ENCODE results near the gene PRKAG2. TPM values are rescaled to one million over a fixed set of nuclear protein-coding genes. Genes with fewer than 3 reads are reported as not detected.

Gene PRKAG2
- total and polyA plus RNA-seq, 2 experiments from 2014 or later = 17.0 to 19.5 TPM

DNA sequence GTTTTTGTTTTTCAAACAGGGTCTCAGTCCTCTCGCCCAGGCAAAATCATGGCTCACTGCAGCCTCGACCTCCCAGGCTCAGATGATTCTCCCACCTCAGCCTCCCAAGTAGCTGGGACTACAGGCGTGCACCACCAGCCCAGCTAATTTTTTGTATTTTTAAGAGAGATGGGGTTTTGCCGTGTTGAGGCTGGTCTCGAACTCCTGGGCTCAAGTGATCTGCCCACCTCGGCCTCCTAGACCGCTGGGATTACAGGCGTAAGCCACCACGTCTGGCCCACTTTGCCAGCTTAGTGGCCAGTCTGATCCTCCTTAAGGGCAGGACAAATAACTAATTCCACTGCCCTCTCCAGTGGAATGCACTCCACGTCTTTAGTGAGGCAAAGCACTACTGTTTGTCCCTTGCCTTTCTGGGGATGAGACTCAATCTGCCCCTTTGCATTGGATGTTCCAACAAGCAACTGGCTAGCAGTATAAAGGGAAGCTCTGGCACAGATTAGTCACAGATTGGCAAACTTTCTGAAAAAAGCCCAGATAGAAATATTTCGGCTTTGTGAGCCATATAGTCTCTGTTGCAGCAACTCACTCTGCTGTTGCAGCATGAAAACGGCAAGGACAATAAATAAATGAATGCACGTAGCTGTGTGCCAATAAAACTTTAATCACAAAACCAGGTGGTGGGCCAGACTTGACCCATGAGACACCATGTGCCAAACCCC is 213.4 kb downstream of the PRKAG2 start:
- Histone ChIP-seq H3K27me3 (replicated peaks; ENCODE audit: insufficient read depth) (no peaks in the 10 kb centered on the region), H3K4me3 (no peak overlapping the region), H3K79me2 (ENCODE audit: insufficient read depth) (no peaks in the 10 kb centered on the region), H3F3A (ENCODE audit: insufficient read depth) (peaks cover 48% of the 10 kb centered on the region), H3K9ac (no peak overlapping the region), H3K36me3 (ENCODE audit: low read depth) (no peaks in the 10 kb centered on the region), H3K9me3 (ENCODE audit: low read depth) (no peaks in the 10 kb centered on the region), H3K27ac (no peak overlapping the region; the same call in 1 of the 2 replicates), H3K4me1 (ENCODE audit: insufficient read depth) (peaks cover 42% of the 10 kb centered on the region), H3K4me2 (ENCODE audit: unreplicated experiment) (no peak overlapping the region), H3K9me2 (ENCODE audit: insufficient read depth) (no peaks in the 10 kb centered on the region), H2AFZ (no peak overlapping the region), H4K20me1 (ENCODE audit: insufficient read depth) (no peaks in the 10 kb centered on the region)
- peak; percentile 75 for DNase-seq
- TF ChIP-seq EZH2 (IDR thresholded peaks at IDR 0.05; ENCODE audit: insufficient read depth, poor library complexity, severe bottlenecking) (no peak), EZH2phosphoT487 (IDR thresholded peaks at IDR 0.05; ENCODE audit: insufficient read depth, low read depth) (no peak)
- in situ Hi-C loops (cut with MboI) = no loop called here
- 75% methylated on average over 13 of the region's 13 CpGs for WGBS, 2 experiments (ENCODE audit: low coverage in 1 of 2, low lambda C conversion rate in 2 of 2, missing lambda C conversion rate in 2 of 2)

DNA sequence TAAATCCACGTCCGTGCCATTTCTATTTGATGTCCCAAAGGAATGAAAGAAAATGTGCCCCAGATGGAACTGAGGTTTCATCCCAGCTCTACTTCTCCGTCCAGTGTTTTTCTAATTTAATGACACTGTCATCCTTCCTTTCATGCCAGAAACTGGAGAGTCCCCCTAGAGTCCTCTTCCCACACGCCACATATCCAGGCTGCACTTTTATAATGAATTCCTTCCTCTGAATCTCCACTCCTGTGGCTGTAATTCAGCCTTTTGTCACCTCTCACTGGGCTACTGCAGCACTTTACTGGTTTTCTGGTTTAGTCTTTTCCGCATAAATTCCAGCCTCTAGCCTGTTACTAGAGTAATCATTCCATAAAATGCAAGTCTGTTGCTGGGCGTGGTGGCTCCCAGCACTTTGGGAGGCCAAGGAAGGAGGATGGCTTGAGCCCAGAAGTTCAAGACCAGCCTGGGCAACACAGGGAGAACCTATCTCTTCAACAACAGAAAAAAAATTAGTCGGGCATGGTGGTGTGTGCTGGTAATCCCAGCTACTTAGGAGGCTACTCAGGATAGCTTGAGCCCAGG is 214.6 kb downstream of the PRKAG2 start:
- H4K20me1 ChIP-seq (ENCODE audit: insufficient read depth) = no peaks in the 10 kb centered on the region
- H3K36me3 ChIP-seq (ENCODE audit: low read depth) = no peaks in the 10 kb centered on the region
- no peak overlapping the region for H3K4me3 ChIP-seq
- no peak for DNase-seq
- H3K27ac ChIP-seq = no peak overlapping the region
- no peak overlapping the region for H3K4me2 ChIP-seq (ENCODE audit: unreplicated experiment)
- TF ChIP-seq EZH2phosphoT487 (IDR thresholded peaks at IDR 0.05; ENCODE audit: insufficient read depth, low read depth) = no peak
- H3K79me2 ChIP-seq (ENCODE audit: insufficient read depth) = no peaks in the 10 kb centered on the region
- peaks cover 50% of the 10 kb centered on the region for H3F3A ChIP-seq (ENCODE audit: insufficient read depth)
- no peaks in the 10 kb centered on the region for H3K27me3 ChIP-seq (replicated peaks; ENCODE audit: insufficient read depth)
- no peak overlapping the region for H2AFZ ChIP-seq
- no peaks in the 10 kb centered on the region for H3K9me3 ChIP-seq (ENCODE audit: low read depth)
- no peak overlapping the region for H3K9ac ChIP-seq
- WGBS, 2 experiments (ENCODE audit: low coverage in 1 of 2, low lambda C conversion rate in 2 of 2, missing lambda C conversion rate in 2 of 2) = 47 to 49% methylated on average over 7 of the region's 7 CpGs
- H3K4me1 ChIP-seq (ENCODE audit: insufficient read depth) = peaks cover 44% of the 10 kb centered on the region
- in situ Hi-C loops (cut with MboI) = no loop called here
- H3K9me2 ChIP-seq (ENCODE audit: insufficient read depth) = no peaks in the 10 kb centered on the region

DNA sequence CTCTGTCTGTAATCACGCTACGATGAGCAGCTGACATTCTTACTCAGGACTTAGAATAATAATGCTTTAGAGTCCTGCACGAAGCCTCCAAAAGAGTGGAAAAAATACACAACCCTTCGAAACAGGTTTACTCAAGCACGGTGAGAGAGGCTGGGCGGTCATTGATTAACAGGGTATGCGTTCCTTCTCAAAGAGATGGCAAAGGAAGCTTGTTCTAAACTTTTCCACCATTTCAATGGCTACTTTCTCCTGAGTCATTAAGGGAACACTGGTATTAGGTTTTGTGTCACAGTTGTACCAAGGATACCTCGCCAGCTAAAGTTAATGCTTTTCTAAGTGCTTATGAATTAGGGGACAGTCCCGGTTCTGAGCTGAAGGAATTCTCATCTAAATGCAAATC is 215.3 kb downstream of the PRKAG2 start:
- in situ Hi-C loops (cut with MboI) = no loop called here
- Histone ChIP-seq H3K9me3 (ENCODE audit: low read depth) (no peaks in the 10 kb centered on the region), H3F3A (ENCODE audit: insufficient read depth) (peaks cover 50% of the 10 kb centered on the region), H2AFZ (no peak overlapping the region), H3K27ac (peak overlapping the region; percentile 80; the same call in 1 of the 2 replicates), H3K79me2 (ENCODE audit: insufficient read depth) (no peaks in the 10 kb centered on the region), H4K20me1 (ENCODE audit: insufficient read depth) (no peaks in the 10 kb centered on the region), H3K36me3 (ENCODE audit: low read depth) (no peaks in the 10 kb centered on the region), H3K4me1 (ENCODE audit: insufficient read depth) (peaks cover 44% of the 10 kb centered on the region), H3K27me3 (replicated peaks; ENCODE audit: insufficient read depth) (no peaks in the 10 kb centered on the region), H3K4me3 (no peak overlapping the region), H3K9ac (no peak overlapping the region), H3K4me2 (ENCODE audit: unreplicated experiment) (no peak overlapping the region), H3K9me2 (ENCODE audit: insufficient read depth) (no peaks in the 10 kb centered on the region)
- no peak for DNase-seq
- TF ChIP-seq EZH2 (IDR thresholded peaks at IDR 0.05; ENCODE audit: insufficient read depth, poor library complexity, severe bottlenecking) = no peak
- TF ChIP-seq EZH2phosphoT487 (IDR thresholded peaks at IDR 0.05; ENCODE audit: insufficient read depth, low read depth) = no peak
- WGBS, 2 experiments (ENCODE audit: low coverage in 1 of 2, low lambda C conversion rate in 2 of 2, missing lambda C conversion rate in 2 of 2) = 96 to 98% methylated on average over 9 of the region's 9 CpGs

DNA sequence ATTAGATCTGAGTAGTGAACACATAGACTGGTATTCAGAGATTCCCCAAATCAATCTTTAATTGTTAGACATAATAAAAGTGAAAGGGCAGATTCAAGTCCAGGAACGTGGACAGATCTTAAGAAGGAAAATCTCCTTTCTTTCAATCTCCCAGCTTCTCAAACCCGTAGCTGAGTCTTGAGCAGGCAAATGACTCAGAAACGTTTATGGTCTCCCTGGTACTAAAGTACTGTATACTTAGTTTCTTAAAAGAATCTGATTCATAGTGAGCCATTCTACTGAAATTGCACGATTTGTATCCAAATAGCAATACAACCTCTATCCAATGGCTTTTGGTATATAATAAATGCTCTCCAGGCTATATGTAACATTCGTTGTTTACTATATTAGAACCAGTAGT is 216.8 kb downstream of the PRKAG2 start:
- H3K4me2 ChIP-seq (ENCODE audit: unreplicated experiment) = peak overlapping the region; percentile 60
- H3K9me2 ChIP-seq (ENCODE audit: insufficient read depth) = no peaks in the 10 kb centered on the region
- H3K79me2 ChIP-seq (ENCODE audit: insufficient read depth) = no peaks in the 10 kb centered on the region
- peak overlapping the region; percentile 80 for H3K27ac ChIP-seq
- H3K27me3 ChIP-seq (replicated peaks; ENCODE audit: insufficient read depth) = no peaks in the 10 kb centered on the region
- H3K9ac ChIP-seq = peak overlapping the region; percentile 28
- H3K4me3 ChIP-seq = no peak overlapping the region
- in situ Hi-C loops (cut with MboI) = no loop called here
- H2AFZ ChIP-seq = no peak overlapping the region
- peaks cover 42% of the 10 kb centered on the region for H3F3A ChIP-seq (ENCODE audit: insufficient read depth)
- WGBS, 2 experiments (ENCODE audit: low coverage in 1 of 2, low lambda C conversion rate in 2 of 2, missing lambda C conversion rate in 2 of 2) = 56 to 62% methylated on average over 5 of the region's 5 CpGs
- no peaks in the 10 kb centered on the region for H3K9me3 ChIP-seq (ENCODE audit: low read depth)
- peak; percentile 70 for DNase-seq
- no peak for TF ChIP-seq EZH2phosphoT487 (IDR thresholded peaks at IDR 0.05; ENCODE audit: insufficient read depth, low read depth)
- TF ChIP-seq EZH2 (IDR thresholded peaks at IDR 0.05; ENCODE audit: insufficient read depth, poor library complexity, severe bottlenecking) = no peak
- peaks cover 34% of the 10 kb centered on the region for H3K4me1 ChIP-seq (ENCODE audit: insufficient read depth)
- no peaks in the 10 kb centered on the region for H4K20me1 ChIP-seq (ENCODE audit: insufficient read depth)
- no peaks in the 10 kb centered on the region for H3K36me3 ChIP-seq (ENCODE audit: low read depth)
